HepG2 (cell line): Measurements from ENCODE around the gene NTN3. TPM values are rescaled to one million over a fixed set of nuclear protein-coding genes. Genes with fewer than 3 reads are reported as not detected.

Source experiments
- AGO2 ChIP-seq: fragments of 200-400 bp; formaldehyde crosslinking; optimal IDR thresholded peaks from 2 replicates; pipeline ENCODE3; 2017; ENCODE audit warnings: mild to moderate bottlenecking, low read depth, low read length, moderate library complexity
- DPF2 ChIP-seq: sonication (generic); formaldehyde crosslinking; IDR thresholded peaks from 2 replicates; pipeline ENCODE4 v1.4.0; 2020; ENCODE audit warnings: mild to moderate bottlenecking, low read depth, missing genetic modification reagents, borderline replicate concordance
- FOXC1 ChIP-seq: sonication (generic); formaldehyde crosslinking; IDR thresholded peaks from 2 replicates; pipeline ENCODE4 v1.8.0; 2022; ENCODE audit warnings: mild to moderate bottlenecking, missing genetic modification reagents, borderline replicate concordance
- HNRNPH1 ChIP-seq: fragments of 200-400 bp; formaldehyde crosslinking; optimal IDR thresholded peaks from 2 replicates; pipeline ENCODE3; 2017; ENCODE audit warnings: mild to moderate bottlenecking, low read depth, low read length
- MAFF ChIP-seq: IDR thresholded peaks from 2 replicates; pipeline ENCODE4 v1.6.1; 2011; ENCODE audit warnings: low read depth, low read length, improper control_type of control experiment
- NFYB ChIP-seq: sonication (generic); formaldehyde crosslinking; IDR thresholded peaks from 2 replicates; pipeline ENCODE4 v1.4.0; 2020; ENCODE audit warnings: missing genetic modification reagents
- NFYC ChIP-seq: IDR thresholded peaks from 2 replicates; pipeline ENCODE4 v1.6.1; 2016; ENCODE audit warnings: missing genetic modification reagents, missing compliant biosample characterization
- POLR2G ChIP-seq: fragments of 200-400 bp; formaldehyde crosslinking; IDR thresholded peaks from 2 replicates; pipeline ENCODE4 v1.6.1; 2018; ENCODE audit warnings: mild to moderate bottlenecking, low read depth, low read length, moderate library complexity
- RELA ChIP-seq: sonication (generic); formaldehyde crosslinking; IDR thresholded peaks from 2 replicates; pipeline ENCODE4 v1.4.0; 2020; ENCODE audit warnings: missing genetic modification reagents
- SATB2 ChIP-seq: sonication (generic); formaldehyde crosslinking; IDR thresholded peaks from 2 replicates; pipeline ENCODE4 v1.5.0; 2020; ENCODE audit warnings: missing genetic modification reagents
- SNRNP70 ChIP-seq: fragments of 200-400 bp; formaldehyde crosslinking; IDR thresholded peaks from 2 replicates; pipeline ENCODE4 v1.6.1; 2017; ENCODE audit warnings: mild to moderate bottlenecking, low read depth, low read length, moderate library complexity
- SRY ChIP-seq: sonication (generic); formaldehyde crosslinking; IDR thresholded peaks from 2 replicates; pipeline ENCODE4 v1.8.0; 2022; ENCODE audit warnings: mild to moderate bottlenecking, missing genetic modification reagents
- TBL1XR1 ChIP-seq: fragments of 150-350 bp; IDR thresholded peaks from 2 replicates; pipeline ENCODE4 v1.6.1; 2014; ENCODE audit warnings: borderline replicate concordance, low read length; ENCODE audit not compliant: partially characterized antibody
- TCF12 ChIP-seq, 2 experiments: fragments of 450-650 bp in 1 of 2; sonication (generic) in 1 of 2; formaldehyde crosslinking in 1 of 2; IDR thresholded peaks; 2 replicates each; pipeline versions ENCODE4 v1.6.1 to v1.8.0; 2017 to 2022; ENCODE audit warnings: antibody characterized with exemption in 1 of 2, mild to moderate bottlenecking in 1 of 2, missing genetic modification reagents in 1 of 2, moderate library complexity in 1 of 2
- TMF1 ChIP-seq: sonication (generic); formaldehyde crosslinking; IDR thresholded peaks from 2 replicates; pipeline ENCODE4 v1.8.1; 2022; ENCODE audit warnings: low read depth, missing genetic modification reagents
- TOE1 ChIP-seq: sonication (generic); formaldehyde crosslinking; IDR thresholded peaks from 2 replicates; pipeline ENCODE4 v1.4.0; 2020; ENCODE audit warnings: mild to moderate bottlenecking, missing genetic modification reagents
- ZBTB1 ChIP-seq: sonication (generic); formaldehyde crosslinking; IDR thresholded peaks from 2 replicates; pipeline ENCODE4 v1.4.0; 2020; ENCODE audit warnings: missing genetic modification reagents, borderline replicate concordance
- ZNF224 ChIP-seq: sonication (generic); formaldehyde crosslinking; IDR thresholded peaks from 2 replicates; pipeline ENCODE4 v1.5.0; 2020; ENCODE audit warnings: mild to moderate bottlenecking, missing genetic modification reagents
- ZNF256 ChIP-seq: sonication (generic); formaldehyde crosslinking; conservative IDR thresholded peaks from 2 replicates; pipeline ENCODE4 v1.4.0; 2020; ENCODE audit warnings: missing genetic modification reagents
- ZNF878 ChIP-seq: sonication (generic); formaldehyde crosslinking; IDR thresholded peaks from 2 replicates; pipeline ENCODE4 v1.8.1; 2023; ENCODE audit warnings: mild to moderate bottlenecking, missing genetic modification reagents, moderate library complexity
- ZSCAN21 ChIP-seq: sonication (generic); formaldehyde crosslinking; IDR thresholded peaks from 2 replicates; pipeline ENCODE4 v1.8.0; 2022; ENCODE audit warnings: mild to moderate bottlenecking, missing genetic modification reagents, moderate library complexity, borderline replicate concordance
- polyA plus RNA-seq, 8 experiments: library from polyadenylated mRNA; depleted of rRNA in 3 of 8; stranded (reverse) in 7 of 8; unstranded in 1 of 8; fragments of >200 nt; fragmentation: Illumina TruSeq in 4 of 8; extraction: Trizol in 4 of 8; gene quantifications; 2 replicates each; pipeline versions ENCODE4 v1.2.1 to v1.2.3, GENCODE V29; 2011 to 2016; ENCODE audit warnings: low read depth in 4 of 8, missing spikeins in 1 of 8, mixed read lengths in 1 of 8; ENCODE audit not compliant: insufficient read depth in 1 of 8
- total RNA-seq, 5 experiments: library from RNA; depleted of rRNA; stranded (reverse); fragments of >200 nt; fragmentation: Illumina TruSeq; extraction: Trizol; gene quantifications; 2 replicates each; pipeline ENCODE4 v1.2.3, GENCODE V29; 2016; ENCODE audit warnings: low read depth in 1 of 5
- TF ChIP-seq, protein P1 (sequence below): sonication (generic); formaldehyde crosslinking; IDR thresholded peaks from 2 replicates; pipeline ENCODE4 v1.5.1; 2020; ENCODE audit warnings: missing genetic modification reagents, mild to moderate bottlenecking, borderline replicate concordance
- TF ChIP-seq, protein P2 (sequence below): sonication (generic); formaldehyde crosslinking; IDR thresholded peaks from 2 replicates; pipeline ENCODE4 v1.5.0; 2020; ENCODE audit warnings: missing genetic modification reagents, mild to moderate bottlenecking, borderline replicate concordance
- TF ChIP-seq, protein P3 (sequence below): sonication (generic); formaldehyde crosslinking; IDR thresholded peaks from 2 replicates; pipeline ENCODE4 v1.4.0; 2020; ENCODE audit warnings: low read depth, mild to moderate bottlenecking, missing genetic modification reagents
- TF ChIP-seq, protein P4 (sequence below): sonication (generic); formaldehyde crosslinking; IDR thresholded peaks from 2 replicates; pipeline ENCODE4 v1.4.0; 2020; ENCODE audit warnings: missing genetic modification reagents
- TF ChIP-seq, protein P5 (sequence below): sonication (generic); formaldehyde crosslinking; IDR thresholded peaks from 2 replicates; pipeline ENCODE4 v1.8.1; 2023; ENCODE audit warnings: mild to moderate bottlenecking, missing genetic modification reagents, borderline replicate concordance

NTN3 gene
- total and polyA plus RNA-seq, 2 of the 13 experiments (the other 11 are each of a cell fraction or from before 2014, with no cell fraction given) = 0.09 to 0.20 TPM

DNA sequence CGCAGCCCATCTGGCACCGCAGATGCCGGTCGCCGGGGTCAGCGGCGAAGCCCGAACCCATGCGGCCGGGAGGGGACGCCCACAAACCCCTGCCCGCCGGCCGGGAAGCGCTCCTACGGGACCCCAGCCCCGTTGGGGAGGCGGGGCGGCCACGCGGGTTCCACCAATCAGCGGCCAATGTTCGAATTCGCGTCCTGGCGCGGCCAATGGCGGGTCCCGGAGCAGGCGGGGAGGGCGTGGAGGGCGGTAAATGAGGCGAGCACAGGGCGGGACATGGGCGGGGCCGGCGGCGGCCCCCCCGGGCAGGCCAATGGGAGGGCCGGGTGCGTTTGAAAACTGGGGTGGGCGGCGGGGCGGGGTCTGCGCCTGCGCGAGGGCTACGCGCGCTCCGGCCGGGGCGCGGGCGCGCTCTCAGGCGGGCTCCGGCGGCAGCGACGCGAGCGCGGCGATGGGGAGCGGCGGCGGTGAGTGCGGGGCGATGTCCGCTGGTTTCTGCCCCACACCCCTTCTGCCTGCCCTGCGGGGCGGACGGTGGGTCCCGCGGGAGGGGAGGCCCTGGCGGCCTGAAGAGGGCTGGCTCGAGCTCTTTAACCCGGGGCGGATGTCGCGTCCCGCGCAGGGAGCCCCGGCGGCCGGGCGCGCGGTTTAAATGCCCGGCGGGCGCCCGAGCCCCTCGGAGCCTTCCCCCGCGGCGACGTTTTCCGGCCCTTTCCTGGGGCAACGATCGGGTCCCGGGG, 41.9 kb upstream of the NTN3 start, which contains the start of gene CCNF (continued):
- no peak for TF ChIP-seq DPF2 (CRISPR knock-in tag)
- no peak for TF ChIP-seq SRY (CRISPR knock-in tag)
- TF ChIP-seq, protein P1, sequence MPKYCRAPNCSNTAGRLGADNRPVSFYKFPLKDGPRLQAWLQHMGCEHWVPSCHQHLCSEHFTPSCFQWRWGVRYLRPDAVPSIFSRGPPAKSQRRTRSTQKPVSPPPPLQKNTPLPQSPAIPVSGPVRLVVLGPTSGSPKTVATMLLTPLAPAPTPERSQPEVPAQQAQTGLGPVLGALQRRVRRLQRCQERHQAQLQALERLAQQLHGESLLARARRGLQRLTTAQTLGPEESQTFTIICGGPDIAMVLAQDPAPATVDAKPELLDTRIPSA (CRISPR knock-in tag) = no peak
- no peak for TF ChIP-seq ZBTB1 (CRISPR knock-in tag)
- peak; percentile 88; the same call in 1 of the 2 replicates for TF ChIP-seq ZNF256 (CRISPR knock-in tag)
- TF ChIP-seq, protein P2, sequence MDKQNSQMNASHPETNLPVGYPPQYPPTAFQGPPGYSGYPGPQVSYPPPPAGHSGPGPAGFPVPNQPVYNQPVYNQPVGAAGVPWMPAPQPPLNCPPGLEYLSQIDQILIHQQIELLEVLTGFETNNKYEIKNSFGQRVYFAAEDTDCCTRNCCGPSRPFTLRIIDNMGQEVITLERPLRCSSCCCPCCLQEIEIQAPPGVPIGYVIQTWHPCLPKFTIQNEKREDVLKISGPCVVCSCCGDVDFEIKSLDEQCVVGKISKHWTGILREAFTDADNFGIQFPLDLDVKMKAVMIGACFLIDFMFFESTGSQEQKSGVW (CRISPR knock-in tag) = no peak
- TF ChIP-seq TBL1XR1 = no peak
- TF ChIP-seq MAFF = no peak
- TF ChIP-seq, protein P3, sequence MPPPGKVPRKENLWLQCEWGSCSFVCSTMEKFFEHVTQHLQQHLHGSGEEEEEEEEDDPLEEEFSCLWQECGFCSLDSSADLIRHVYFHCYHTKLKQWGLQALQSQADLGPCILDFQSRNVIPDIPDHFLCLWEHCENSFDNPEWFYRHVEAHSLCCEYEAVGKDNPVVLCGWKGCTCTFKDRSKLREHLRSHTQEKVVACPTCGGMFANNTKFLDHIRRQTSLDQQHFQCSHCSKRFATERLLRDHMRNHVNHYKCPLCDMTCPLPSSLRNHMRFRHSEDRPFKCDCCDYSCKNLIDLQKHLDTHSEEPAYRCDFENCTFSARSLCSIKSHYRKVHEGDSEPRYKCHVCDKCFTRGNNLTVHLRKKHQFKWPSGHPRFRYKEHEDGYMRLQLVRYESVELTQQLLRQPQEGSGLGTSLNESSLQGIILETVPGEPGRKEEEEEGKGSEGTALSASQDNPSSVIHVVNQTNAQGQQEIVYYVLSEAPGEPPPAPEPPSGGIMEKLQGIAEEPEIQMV (CRISPR knock-in tag) = peak; percentile 76; the same call in 1 of the 2 replicates
- no peak for TF ChIP-seq RELA (CRISPR knock-in tag)
- TF ChIP-seq TCF12 (IDR thresholded peaks at IDR 0.05) = no peak
- TF ChIP-seq TCF12 (CRISPR knock-in tag; IDR thresholded peaks at IDR 0.05) = 0 out of 2 replicates have a peak, but pooled peaks have one; percentile 53
- TF ChIP-seq TMF1 (CRISPR knock-in tag) = no peak; the same call in 1 of the 2 replicates
- no peak for TF ChIP-seq HNRNPH1
- TF ChIP-seq POLR2G = peak; percentile 67
- TF ChIP-seq TOE1 = no peak; the same call in 1 of the 2 replicates
- TF ChIP-seq, protein P4, sequence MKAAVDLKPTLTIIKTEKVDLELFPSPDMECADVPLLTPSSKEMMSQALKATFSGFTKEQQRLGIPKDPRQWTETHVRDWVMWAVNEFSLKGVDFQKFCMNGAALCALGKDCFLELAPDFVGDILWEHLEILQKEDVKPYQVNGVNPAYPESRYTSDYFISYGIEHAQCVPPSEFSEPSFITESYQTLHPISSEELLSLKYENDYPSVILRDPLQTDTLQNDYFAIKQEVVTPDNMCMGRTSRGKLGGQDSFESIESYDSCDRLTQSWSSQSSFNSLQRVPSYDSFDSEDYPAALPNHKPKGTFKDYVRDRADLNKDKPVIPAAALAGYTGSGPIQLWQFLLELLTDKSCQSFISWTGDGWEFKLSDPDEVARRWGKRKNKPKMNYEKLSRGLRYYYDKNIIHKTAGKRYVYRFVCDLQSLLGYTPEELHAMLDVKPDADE (CRISPR knock-in tag) = no peak
- TF ChIP-seq FOXC1 (CRISPR knock-in tag) = no peak; the same call in 1 of the 2 replicates
- peak; percentile 90 for TF ChIP-seq NFYC (CRISPR knock-in tag)
- TF ChIP-seq AGO2 = no peak
- TF ChIP-seq, protein P5, sequence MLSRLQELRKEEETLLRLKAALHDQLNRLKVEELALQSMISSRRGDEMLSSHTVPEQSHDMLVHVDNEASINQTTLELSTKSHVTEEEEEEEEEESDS (CRISPR knock-in tag) = no peak
- no peak for TF ChIP-seq ZNF224 (CRISPR knock-in tag)
- TF ChIP-seq ZSCAN21 (CRISPR knock-in tag) = peak; percentile 78; the same call in 1 of the 2 replicates
- TF ChIP-seq ZNF878 (CRISPR knock-in tag) = no peak; the same call in 1 of the 2 replicates
- TF ChIP-seq SNRNP70 = no peak
- peak; percentile 88 for TF ChIP-seq NFYB
- TF ChIP-seq SATB2 = peak; percentile 58; the same call in 1 of the 2 replicates
